GM19239 (cell line): ENCODE results near the gene MCF2L2.
A peak's percentile ranks its signal among the peaks of the same experiment; 100 is the strongest.

Experiments used
- DNase-seq: peaks from one replicate; pipeline ENCODE4 v3.0.0; 2011; ENCODE audit warnings: low spot score; ENCODE audit not compliant: insufficient read length
- FAIRE-seq: peaks from 2 replicates; lab custom pipeline; 2011; peaks lifted over from hg19 to GRCh38; lab: Jason Lieb, UNC

MCF2L2 gene

GRCh38 chr3:183278479-183279088 lies 149.8 kb downstream of the MCF2L2 start:
- DNase-seq (no peak), FAIRE-seq (no peak)

- FAIRE-seq (no peak), DNase-seq (no peak)
Observed at GRCh38 chr3:183277260-183277659, 151.2 kb downstream of the MCF2L2 start.

- FAIRE-seq (no peak), DNase-seq (no peak)
Observed at GRCh38 chr3:183275937-183276336, 152.5 kb downstream of the MCF2L2 start.

- DNase-seq, result no peak
- no peak for FAIRE-seq
Observed at GRCh38 chr3:183275418-183275817, 153.0 kb downstream of the MCF2L2 start.

- DNase-seq (no peak), FAIRE-seq (no peak)
Observed at GRCh38 chr3:183274609-183275008, 153.8 kb downstream of the MCF2L2 start.

GRCh38 chr3:183272791-183273190 lies 155.6 kb downstream of the MCF2L2 start:
- no peak for DNase-seq
- FAIRE-seq, result no peak

- FAIRE-seq (no peak), DNase-seq (no peak)
Observed at GRCh38 chr3:183272142-183272541, 156.3 kb downstream of the MCF2L2 start.

GRCh38 chr3:183270344-183270743 lies 158.1 kb downstream of the MCF2L2 start:
- no peak for FAIRE-seq
- DNase-seq, result no peak

- no peak for FAIRE-seq
- DNase-seq, result no peak
Observed at GRCh38 chr3:183269345-183269744, 159.1 kb downstream of the MCF2L2 start.

- DNase-seq (no peak), FAIRE-seq (no peak)
Observed at GRCh38 chr3:183268366-183268765, 160.1 kb downstream of the MCF2L2 start.

- no peak for FAIRE-seq
- DNase-seq, result no peak
Observed at GRCh38 chr3:183267140-183267539, 161.3 kb downstream of the MCF2L2 start.

- FAIRE-seq, result no peak
- no peak for DNase-seq
Observed at GRCh38 chr3:183266454-183266853, 162.0 kb downstream of the MCF2L2 start.

- DNase-seq (no peak), FAIRE-seq (no peak)
Observed at GRCh38 chr3:183265834-183266417, 162.5 kb downstream of the MCF2L2 start.

GRCh38 chr3:183265157-183265642 lies 163.2 kb downstream of the MCF2L2 start:
- FAIRE-seq, result no peak
- DNase-seq, result no peak

GRCh38 chr3:183264268-183264667 lies 164.2 kb downstream of the MCF2L2 start:
- FAIRE-seq (no peak), DNase-seq (no peak)

GRCh38 chr3:183262875-183263378 lies 165.5 kb downstream of the MCF2L2 start:
- FAIRE-seq (no peak), DNase-seq (no peak)

GRCh38 chr3:183261151-183261724 lies 167.2 kb downstream of the MCF2L2 start:
- DNase-seq (no peak), FAIRE-seq (no peak)

GRCh38 chr3:183260167-183260904 lies 168.1 kb downstream of the MCF2L2 start:
- FAIRE-seq, result peak; percentile 8
- DNase-seq, result no peak

- DNase-seq, result no peak
- no peak for FAIRE-seq
Observed at GRCh38 chr3:183259621-183260020, 168.8 kb downstream of the MCF2L2 start.

- DNase-seq (no peak), FAIRE-seq (no peak)
Observed at GRCh38 chr3:183259087-183259486, 169.3 kb downstream of the MCF2L2 start.

- FAIRE-seq (no peak), DNase-seq (no peak)
Observed at GRCh38 chr3:183255348-183255730, 173.1 kb downstream of the MCF2L2 start.
